NCI-H82 treated with DMSO at 0.1 percent for 48 hours (cell line): ENCODE measurements around the gene AIFM2.
A peak's percentile ranks its signal among the peaks of the same experiment; 100 is the strongest.
"Not testable (repeated sequence)": the region's sequence is repeated elsewhere in the genome, so short reads cannot be mapped to it uniquely, and the experiment has no call there.

Experiments
- DNase-seq: peaks from one replicate; lab custom pipeline; 2025; ENCODE audit not compliant: unreplicated experiment; lab: John Stamatoyannopoulos, UW

Gene AIFM2

DNA sequence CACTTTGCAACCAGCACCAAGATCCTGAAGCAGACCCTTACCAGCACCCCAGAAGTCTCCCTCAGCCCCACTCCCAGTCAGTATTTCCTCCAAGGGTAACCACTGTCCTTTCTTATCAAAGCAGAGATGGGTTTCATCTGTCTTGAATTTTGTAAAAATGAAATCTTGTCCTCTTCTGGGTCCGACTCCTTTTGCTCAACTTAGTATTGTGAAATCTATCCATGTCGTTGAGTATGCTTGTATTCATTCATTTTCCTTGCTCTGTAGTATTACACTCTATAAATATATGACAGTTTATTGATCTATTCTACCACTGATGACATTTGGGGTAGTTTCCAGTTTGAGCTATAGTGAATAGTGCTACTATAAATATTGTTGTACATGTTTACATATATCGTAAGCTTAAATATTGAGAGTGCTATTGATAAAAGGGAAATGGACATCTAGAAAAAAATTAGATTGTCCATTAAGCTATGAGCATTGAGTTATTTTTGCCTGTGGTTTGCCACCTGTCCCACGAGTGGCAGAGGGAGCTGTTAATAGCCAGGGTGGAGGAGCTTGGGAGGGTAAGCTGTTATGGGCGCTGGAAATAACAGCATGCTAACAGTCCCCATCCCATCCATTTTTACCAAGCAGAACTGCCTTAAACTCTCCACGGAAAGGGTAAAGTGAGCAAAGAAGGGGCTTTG is 36.5 kb downstream of the AIFM2 start:
- DNase-seq: no peak

DNA sequence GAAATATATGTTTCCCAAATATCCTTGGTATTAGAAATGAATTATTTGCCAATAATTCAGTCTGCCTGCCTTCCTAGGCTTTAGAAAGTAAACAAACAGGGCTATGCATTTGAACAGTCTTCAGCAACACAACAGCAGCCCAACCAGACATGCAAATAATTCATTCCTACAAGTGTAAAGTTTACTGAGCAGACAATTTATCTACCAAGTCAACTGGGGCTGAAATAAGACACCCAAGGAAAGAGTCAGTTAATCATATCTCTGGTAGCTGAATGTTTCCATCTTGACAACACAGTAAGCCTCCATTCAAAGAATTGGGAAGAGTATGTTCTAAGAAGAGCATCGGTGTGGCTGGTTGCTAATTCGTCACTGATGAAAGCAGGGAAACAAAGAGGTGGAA is 38.4 kb downstream of the AIFM2 start:
- no peak for DNase-seq

DNA sequence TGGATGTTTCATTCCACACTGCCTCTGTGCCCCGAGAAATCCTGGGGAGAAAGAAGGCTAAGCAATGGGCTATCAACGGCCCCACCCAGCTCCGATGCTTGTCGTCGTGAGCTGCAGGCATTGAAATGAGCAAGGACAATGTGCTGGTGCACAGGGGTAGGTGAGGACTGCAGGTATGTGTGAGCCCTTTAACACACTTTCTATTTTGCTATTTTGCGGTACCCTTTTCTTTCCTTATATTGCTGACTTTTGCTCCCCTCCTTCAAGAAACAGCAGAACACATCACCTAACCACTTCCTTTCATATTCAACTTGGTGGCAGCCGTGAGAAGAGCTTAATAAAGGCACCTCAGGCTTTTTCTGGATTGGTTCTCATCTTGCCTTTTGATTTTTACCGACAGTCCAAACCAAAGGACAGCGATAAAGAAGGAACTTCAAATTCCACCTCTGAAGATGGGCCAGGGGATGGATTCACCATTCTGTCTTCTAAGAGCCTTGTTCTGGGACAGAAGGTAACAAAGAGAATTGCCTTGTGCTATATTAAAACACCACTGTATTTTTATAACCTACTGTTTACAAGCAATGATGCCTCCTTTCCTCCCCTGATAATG is 39.2 kb downstream of the AIFM2 start:
- no peak for DNase-seq

DNA sequence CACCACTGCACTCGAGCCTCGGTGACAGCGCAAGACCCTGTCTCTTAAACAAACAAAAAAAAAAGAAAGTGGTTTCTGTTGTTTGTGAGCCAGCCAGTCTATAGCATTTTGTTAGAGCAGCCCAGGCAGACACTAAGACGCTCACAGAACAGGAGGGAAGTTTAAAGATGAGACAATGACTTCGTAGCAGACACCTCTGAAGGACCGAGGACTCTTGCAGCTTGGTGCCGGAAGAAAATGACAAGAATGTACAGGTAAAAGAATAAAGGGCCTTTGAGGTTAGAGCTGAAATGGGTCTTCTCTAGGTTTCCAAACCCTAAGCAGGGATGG is 40.3 kb downstream of the AIFM2 start:
- no peak for DNase-seq

DNA sequence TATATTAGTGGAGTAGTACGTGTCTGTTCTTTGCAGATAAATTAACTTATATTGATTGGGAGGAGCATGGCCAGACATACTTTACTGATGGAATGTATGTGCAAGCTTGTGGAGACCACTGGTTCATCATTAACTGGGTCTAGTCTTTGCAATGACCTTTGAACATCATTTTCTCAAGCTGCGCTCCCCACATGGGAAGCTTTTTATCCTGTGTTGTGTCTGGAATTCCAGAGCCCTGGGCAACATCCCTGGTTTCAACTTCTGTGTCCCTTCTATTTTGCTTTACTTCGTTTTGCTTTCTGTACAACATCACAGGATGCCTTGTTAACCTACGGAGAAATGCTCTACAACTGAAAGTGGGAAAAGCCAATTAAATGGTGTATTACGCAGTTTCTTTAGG is 41.7 kb downstream of the AIFM2 start:
- DNase-seq: no peak

DNA sequence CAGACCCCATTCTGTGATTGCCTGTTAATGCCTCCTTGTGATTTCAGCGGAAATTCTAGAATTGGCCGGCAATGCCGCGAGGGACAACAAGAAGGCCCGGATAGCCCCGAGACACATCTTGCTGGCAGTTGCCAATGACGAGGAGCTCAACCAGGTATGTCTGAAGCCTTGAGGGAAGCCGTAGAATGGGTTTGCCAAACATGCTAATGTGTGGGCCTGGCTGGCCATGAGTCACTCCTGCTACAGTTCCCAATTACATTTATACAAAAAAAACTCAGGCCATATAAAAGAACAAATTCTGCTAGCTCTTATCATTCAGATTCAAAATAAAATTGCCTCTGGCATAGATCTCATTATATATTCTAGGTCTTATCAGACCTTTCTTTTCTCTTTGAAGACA is 42.6 kb downstream of the AIFM2 start:
- DNase-seq: no peak

DNA sequence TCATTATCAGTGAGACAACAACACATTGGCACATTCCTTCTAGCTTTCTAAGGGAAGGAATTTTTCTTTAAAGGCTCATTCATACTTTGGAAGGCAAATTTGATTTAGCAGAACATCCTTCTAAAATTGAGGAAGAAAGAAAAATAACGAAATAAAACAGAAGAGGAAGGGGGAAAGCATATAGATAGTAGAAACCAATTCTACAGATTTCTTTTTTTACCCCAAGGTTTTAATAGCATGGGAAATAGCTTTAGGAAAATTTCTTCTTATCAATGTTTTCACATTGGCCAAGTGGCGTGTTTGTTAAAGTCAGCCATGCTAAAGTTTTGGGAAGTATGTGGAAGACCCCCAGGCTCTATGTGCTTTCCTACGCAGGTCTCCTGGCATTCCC is 44.3 kb downstream of the AIFM2 start:
- DNase-seq: no peak

DNA sequence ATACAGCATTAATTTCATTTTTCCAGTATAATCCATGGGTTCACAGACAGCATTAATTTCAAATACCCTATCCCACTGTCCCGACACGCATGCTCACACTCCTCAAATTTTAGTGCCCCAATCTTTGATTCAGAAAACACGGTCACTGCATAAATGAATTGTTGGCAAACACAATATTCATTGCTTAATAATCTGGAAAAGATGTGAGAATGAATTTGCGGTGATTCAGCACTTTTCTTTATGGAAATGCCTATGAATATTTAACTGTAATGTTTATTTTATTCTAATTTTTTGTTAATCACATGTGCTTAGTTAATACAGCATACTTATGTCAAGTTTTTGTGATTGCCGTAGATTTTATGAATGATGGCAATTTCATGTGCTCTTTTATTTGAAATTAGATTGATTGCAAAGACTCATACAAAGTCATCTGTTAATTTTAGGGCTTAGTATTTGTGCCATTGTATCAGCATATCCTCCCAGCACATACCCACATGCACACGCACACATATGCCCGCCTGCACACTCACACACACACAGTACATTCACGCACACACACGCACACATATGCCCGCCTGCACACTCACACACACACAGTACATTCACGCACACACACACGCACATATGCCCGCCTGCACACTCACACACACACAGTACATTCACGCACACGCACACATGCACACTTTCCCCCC is 44.9 kb downstream of the AIFM2 start:
- DNase-seq: no peak

DNA sequence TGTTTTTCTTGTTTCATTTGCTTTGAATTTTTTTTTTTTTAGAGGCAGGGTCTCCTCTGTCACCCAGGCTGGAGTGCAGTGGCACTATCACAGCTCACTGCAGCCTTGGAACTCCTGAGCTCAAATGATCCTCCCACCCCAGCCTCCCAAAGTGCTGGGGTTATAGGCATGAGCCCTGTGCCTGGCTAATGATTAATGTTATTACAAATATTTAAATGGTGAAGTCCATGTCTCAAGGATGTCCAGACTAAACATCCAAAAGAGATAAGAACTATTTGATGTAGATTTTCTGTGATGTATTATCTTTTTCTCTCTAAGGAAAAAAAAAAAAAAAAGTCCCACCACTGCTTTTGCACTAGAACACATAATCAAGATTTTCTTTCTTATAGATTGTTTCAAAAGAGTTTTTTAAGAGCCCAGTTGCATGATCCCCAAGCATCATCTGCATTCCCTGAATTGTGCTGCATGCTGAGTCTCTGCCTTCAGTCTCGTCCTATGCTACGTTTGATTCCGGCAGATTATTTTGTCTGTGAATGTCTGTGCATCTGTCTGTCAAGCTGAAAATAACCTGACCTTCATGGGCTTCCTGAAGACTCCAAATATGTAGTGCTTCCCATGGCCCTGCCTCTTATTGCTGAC is 46.5 kb downstream of the AIFM2 start:
- DNase-seq: no peak

DNA sequence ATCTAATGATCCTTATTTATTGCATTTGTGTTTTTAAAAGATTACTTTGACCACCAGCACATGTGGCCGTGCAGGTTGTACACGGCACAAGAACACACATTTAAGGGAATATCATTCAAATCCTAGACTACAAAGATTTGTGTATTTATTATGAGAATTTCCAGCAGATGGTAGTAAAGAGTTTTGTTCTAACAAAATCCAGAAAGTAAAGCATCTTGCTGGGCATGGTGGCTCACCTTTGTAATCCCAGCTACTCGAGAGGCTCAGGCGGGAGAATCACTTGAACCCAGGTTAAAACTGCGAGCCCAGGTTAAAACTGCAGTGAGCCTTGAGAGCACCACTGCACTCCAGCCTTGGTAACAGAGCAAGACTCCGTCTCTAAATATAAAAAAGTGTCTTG is 48.4 kb downstream of the AIFM2 start:
- DNase-seq: no peak

DNA sequence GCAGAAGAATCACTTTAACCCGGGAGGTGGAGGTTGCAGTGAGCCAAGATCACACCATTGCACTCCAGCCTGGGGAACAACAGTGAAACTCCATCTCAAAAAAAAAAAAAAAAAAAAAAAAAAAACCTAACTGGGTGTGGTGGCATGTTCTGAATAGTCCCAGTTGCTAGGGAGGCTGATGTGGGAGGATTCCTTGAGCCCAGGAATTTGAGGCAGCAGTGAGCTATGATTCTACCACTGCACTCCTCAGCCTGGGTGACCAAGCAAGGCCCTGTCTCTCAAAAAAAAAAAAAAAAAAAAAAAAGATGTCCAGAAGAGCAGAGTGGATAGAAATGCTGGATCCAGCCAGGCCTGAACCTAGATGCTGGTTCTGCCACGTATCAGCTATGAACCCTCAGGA is 51.8 kb downstream of the AIFM2 start:
- not testable (repeated sequence) for DNase-seq

DNA sequence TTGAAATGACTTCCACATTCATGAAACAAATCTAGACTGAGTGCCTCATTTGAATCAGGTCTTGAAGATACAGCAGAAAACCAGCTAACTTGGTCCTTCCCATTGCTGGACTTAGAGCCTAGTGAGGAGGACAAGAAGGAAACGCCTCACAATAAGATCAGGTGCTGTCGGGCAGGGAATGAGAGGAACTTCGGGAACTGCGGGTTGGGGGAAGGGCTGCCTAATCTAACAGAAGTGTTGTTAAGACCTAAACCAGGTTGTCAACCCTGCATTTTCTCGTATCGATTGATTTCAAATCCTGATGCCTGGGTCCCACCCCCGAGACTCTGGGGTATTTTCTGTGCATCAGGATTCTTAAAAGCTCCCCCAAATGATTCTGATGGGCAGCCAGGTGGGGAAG is 53.7 kb downstream of the AIFM2 start:
- DNase-seq: no peak

DNA sequence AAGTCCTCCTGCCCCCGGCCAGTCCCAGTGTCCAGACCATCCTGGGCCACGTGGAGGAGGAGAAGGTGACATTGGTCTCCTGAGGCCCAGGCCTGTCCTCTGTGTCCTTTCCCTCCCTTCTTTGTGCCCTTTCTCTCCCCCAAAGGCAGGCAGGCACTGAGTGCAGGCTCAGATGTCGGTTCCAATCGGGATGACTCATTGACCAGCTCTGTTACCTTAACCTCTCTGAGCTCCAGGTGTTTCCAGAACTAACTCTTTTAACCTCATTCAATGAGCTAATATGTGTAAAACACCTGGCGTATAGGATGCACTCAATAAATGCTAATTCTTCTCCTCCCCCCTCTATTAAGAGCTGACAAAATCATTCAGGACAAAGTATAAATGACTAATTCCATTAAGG is 54.3 kb downstream of the AIFM2 start:
- DNase-seq: no peak

DNA sequence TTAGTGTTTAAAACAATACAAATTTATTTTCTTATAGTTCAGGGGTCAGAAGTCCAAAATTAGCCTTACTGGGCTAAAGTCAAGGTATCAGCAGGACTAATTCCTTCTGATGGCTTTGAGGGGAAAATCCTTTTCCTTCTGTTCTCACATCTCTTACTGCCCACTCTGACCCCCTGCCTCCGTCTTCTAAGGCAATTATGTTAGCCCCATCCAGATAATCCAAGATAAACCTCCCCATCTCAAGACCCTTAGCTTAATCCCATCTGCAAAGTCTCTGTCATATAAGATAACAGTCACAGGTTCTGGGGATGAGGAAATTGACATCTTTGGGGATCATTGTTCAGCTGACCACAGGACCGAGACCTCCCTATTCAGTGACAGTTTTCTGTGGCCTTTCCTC is 57.7 kb downstream of the AIFM2 start:
- peak; percentile 88 for DNase-seq

DNA sequence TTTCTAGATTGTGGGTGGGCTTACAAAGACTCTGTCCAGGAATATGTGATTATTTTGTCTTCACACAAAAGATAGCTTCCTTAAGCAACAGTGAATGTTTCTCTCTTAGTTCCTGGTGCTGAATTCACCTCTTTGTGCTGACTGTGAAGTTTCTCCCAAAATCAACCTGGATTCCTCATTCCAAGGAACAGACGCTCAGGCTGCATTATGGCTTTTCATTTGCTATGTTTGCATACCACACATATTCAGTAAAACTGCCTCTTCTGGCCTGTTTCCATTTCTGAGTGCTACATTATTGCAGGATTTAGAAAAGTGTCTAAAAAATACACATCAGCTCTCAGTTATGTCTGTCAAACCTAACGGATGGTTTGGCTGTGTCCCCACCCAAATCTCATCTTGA is 58.5 kb downstream of the AIFM2 start:
- no peak for DNase-seq

DNA sequence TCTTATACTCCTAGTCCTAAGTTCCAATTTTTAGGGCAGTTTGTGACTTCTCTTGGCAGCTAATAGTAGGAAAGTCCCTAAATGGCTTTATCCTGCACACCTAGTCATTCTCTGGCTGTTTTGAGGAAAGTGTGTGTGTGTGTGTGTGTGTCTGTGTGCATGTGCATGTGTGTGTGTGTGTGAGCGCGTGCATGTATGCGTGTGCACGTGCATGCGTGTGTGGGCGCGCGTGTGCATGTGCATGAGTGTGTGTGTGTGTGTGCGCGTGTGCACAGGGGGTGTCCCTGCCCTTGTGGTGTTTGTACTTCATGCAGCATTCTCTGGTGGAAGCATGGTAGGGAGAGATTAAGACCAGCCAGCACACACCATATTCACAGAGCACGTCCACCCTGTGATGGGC is 61.8 kb downstream of the AIFM2 start:
- DNase-seq: no peak

DNA sequence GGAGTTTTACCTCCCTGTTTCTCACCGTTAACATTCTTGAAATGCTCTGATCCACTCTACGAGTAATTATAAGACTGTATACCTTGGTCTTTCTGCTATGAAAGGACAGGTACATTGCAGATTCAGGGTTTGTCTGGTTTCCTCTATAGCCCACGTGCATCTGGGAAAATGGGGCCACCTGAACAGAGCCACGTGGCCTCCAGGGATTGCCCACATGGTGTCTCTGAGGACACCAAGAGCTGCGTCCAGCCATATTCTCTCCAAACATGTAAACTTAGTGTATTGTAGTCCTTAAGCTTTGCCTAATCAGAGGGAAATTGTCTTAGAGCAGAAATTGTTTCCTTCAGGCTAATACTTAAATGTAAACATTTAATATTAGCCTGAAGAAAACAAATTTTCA is 63.3 kb downstream of the AIFM2 start:
- no peak for DNase-seq

DNA sequence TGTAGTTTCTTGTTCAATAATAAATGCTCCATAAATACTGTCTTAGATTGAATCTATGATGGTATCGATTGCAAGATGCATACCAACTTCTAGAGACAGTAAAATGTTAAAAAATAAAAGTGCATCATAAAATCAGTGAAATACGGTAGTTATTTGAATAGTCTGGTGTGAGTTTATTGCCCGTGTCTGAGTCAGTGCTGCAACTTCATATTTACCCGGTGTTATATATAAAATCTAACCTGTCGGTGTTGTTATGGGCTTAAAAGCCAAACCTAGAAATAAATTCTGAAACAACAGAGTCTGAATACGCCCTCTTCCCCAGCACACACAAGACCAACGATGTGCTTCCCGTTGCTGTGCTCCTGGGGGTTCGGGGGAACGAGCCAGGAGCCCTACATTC is 63.7 kb downstream of the AIFM2 start:
- DNase-seq: no peak

DNA sequence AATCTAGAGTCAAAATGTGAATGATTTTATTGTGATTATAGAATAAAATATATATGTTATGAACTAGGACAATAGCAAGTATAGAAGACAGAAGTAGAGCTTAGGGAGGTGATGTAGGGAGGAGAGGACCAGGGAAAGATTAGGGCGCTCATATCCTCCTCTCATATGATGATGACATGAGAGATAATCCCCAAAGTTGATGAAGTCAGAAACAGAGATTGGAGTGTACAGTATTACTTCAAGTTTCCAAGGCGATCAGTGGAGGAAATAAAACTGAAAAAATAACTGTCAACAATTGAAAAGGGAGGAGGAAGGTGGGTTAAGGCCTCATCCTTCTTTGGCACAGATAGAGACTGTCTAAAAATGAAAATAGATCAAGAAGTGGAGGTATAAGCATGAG is 65.0 kb downstream of the AIFM2 start:
- DNase-seq: no peak

DNA sequence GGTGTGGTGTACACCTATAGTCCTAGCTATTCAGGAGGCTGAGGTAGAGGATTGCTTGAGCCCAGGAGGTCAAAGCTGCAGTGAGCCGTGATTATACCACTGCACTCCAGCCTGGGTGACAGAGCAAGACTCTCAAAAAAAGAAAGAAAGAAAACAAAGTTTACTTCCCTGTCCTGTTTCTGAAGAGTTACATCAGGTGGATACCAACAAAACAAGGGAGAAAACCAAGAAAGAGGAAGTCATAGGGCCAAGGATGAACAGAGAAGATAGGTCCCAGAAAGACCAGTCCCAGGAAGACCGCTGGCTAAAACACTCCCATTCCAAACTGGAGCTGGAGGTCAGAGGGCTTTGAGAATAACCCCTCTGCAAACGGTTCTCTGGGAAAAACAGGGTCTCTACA is 66.4 kb downstream of the AIFM2 start:
- no peak for DNase-seq

DNA sequence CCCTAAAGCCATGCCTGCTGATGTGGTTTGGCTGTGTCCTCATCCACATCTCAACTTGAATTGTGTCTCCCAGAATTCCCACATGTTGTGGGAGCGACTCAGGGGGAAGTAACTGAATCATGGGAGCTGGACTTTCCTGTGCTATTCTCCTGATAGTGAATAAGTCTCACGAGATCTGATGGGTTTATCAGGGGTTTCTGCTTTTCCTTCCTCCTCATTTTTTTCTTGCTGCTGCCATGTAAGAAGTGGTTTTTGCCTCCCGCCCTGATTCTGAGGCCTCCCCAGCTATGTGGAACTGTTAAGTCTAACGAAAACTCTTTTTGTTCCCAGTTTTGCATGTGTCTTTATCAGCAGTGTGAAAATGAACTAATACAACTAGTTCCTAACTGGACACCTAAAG is 68.1 kb downstream of the AIFM2 start:
- DNase-seq: no peak

DNA sequence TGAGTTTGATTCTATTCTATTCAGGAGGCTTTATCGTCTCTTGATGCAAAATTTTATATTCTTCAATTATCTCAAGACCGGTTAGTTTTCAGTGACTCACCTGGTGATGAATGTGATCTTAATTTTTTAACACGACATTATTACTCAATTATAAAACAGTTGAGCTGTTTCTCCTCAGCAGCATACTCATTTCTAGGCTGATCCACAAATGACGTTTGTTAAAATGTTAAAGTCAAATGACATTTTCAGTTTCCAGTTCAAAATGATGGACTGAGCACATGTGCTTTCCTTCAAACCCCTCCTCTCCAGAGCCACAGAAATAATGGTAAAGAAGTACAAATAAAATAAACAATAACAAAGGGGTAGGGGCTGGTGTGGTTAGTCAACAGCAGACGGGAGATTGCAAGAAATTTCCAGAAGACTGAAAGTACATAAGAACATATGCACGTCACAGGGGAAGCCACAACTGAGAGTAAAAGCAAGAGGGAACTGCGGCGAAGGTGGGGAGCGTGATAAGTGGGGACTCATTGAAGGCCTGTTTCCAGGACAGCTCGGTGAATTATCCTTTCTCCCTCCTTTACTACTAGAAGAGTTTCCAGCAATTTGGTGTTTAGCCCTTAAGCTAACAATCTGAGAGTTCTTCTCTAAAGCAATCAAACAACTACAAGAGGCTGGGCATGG is 69.1 kb downstream of the AIFM2 start:
- DNase-seq: no peak
